Stimulated activated CD4-positive, alpha-beta T cell treated with anti-CD3 and anti-CD28 coated beads, Interleukin-15, amount 100 ng/mL, for 1 hour (primary cell): ENCODE data around the gene SLC2A4.

Source experiments
- DNase-seq, 2 donors: peaks; one replicate each; pipeline ENCODE4 v3.0.0-alpha.2; 2020; ENCODE audit warnings: low read depth in 1 of 2, low spot score in 1 of 2

The SLC2A4 gene

GRCh38 chr17:7296189-7296861, 14.8 kb downstream of the SLC2A4 start:
- peak in 1 of 2 donors; percentile 58 for DNase-seq

GRCh38 chr17:7304179-7304578, 22.7 kb downstream of the SLC2A4 start:
- no peak for DNase-seq

- DNase-seq = peak; percentile 100
These were observed 25.6 kb downstream of the SLC2A4 start, which contains the start of gene EIF5A for GRCh38 chr17:7306911-7307685. Gene EIF5A, plus strand, starts transcription at chr17:7307628. Its CDS starts 2,008 bp downstream, at chr17:7309636.

GRCh38 chr17:7307686-7308624, 26.4 kb downstream of the SLC2A4 start:
- DNase-seq = peak in 1 of 2 donors; percentile 36

GRCh38 chr17:7308625-7309433, 27.3 kb downstream of the SLC2A4 start:
- peak; percentile 63 to 70 for DNase-seq

GRCh38 chr17:7309628-7310027, 28.1 kb downstream of the SLC2A4 start:
- no peak for DNase-seq

GRCh38 chr17:7311110-7311705, 29.7 kb downstream of the SLC2A4 start:
- no peak for DNase-seq

GRCh38 chr17:7312432-7313087, 31.0 kb downstream of the SLC2A4 start:
- DNase-seq = no peak

GRCh38 chr17:7313088-7313889, 31.8 kb downstream of the SLC2A4 start:
- no peak for DNase-seq

GRCh38 chr17:7313890-7314718, 32.6 kb downstream of the SLC2A4 start:
- no peak for DNase-seq

GRCh38 chr17:7314719-7315569, 33.4 kb downstream of the SLC2A4 start, which contains the start of gene GPS2:
Gene GPS2, minus strand, starts transcription at chr17:7315360. Its CDS starts 308 bp downstream, at chr17:7315052.
- peak; percentile 75 to 91 for DNase-seq

- no peak for DNase-seq
These were observed 34.2 kb downstream of the SLC2A4 start for GRCh38 chr17:7315570-7316235.

- no peak for DNase-seq
These were observed 35.8 kb downstream of the SLC2A4 start for GRCh38 chr17:7317161-7317803.

GRCh38 chr17:7318121-7318860, 36.8 kb downstream of the SLC2A4 start:
- DNase-seq = no peak

GRCh38 chr17:7321466-7321865, 39.9 kb downstream of the SLC2A4 start:
- no peak for DNase-seq
